DOHH2 (cell line): ENCODE data around the gene PDE4D.

Source experiments
- H3F3A ChIP-seq: fragments of 200-600 bp; sonication (generic), shearing (Covaris generic); 2 replicates; pipeline ENCODE4 v1.6.0; 2016; ENCODE audit warnings: antibody characterized with exemption, mild to moderate bottlenecking; ENCODE audit not compliant: control insufficient read depth, insufficient read depth
- H3K27ac ChIP-seq: fragments of 200-600 bp; sonication (generic); 2 replicates; pipeline ENCODE4 v1.5.1; 2014; ENCODE audit warnings: low read depth, mild to moderate bottlenecking, low read length, moderate library complexity
- H3K27me3 ChIP-seq: fragments of 200-600 bp; sonication (generic); 2 replicates; pipeline ENCODE4 v1.6.1; 2014; ENCODE audit warnings: mild to moderate bottlenecking, low read length, mixed read lengths; ENCODE audit not compliant: control insufficient read depth
- H3K36me3 ChIP-seq: fragments of 200-600 bp; sonication (generic); 2 replicates; pipeline ENCODE4 v1.6.1; 2014; ENCODE audit warnings: mild to moderate bottlenecking, low read length, moderate library complexity, mixed read lengths; ENCODE audit not compliant: control insufficient read depth
- H3K4me1 ChIP-seq: fragments of 200-600 bp; sonication (generic); 2 replicates; pipeline ENCODE4 v1.6.1; 2014; ENCODE audit warnings: mild to moderate bottlenecking, low read length, mixed read lengths; ENCODE audit not compliant: control insufficient read depth
- H3K4me2 ChIP-seq: fragments of 200-600 bp; sonication (generic); 2 replicates; pipeline ENCODE4 v1.6.0; 2014; ENCODE audit warnings: mild to moderate bottlenecking, low read length, moderate library complexity
- H3K4me3 ChIP-seq: fragments of 200-600 bp; sonication (generic); 2 replicates; pipeline ENCODE4 v1.5.1; 2014; ENCODE audit warnings: mild to moderate bottlenecking, low read length, mixed read lengths
- H3K79me2 ChIP-seq: fragments of 200-600 bp; sonication (generic); 2 replicates; pipeline ENCODE4 v1.6.1; 2014; ENCODE audit warnings: mild to moderate bottlenecking, low read length, mixed read lengths; ENCODE audit not compliant: control insufficient read depth
- H3K9me2 ChIP-seq: fragments of 200-600 bp; sonication (generic); replicated peaks from 2 replicates; pipeline ENCODE4 v1.6.1; 2014; ENCODE audit warnings: mild to moderate bottlenecking, low read length, mixed read lengths; ENCODE audit not compliant: control insufficient read depth
- H3K9me3 ChIP-seq: fragments of 200-600 bp; sonication (generic); 2 replicates; pipeline ENCODE4 v1.6.1; 2014; ENCODE audit warnings: antibody characterized with exemption, low read length, mixed read lengths; ENCODE audit not compliant: control insufficient read depth, insufficient read depth
- H4K20me1 ChIP-seq: fragments of 200-600 bp; sonication (generic); 2 replicates; pipeline ENCODE4 v1.6.0; 2014; ENCODE audit warnings: low read depth, mild to moderate bottlenecking, antibody characterized with exemption, low read length, moderate library complexity; ENCODE audit not compliant: control insufficient read depth, insufficient read depth
- EZH2phosphoT487 ChIP-seq: fragments of 200-600 bp; sonication (generic); IDR thresholded peaks from 2 replicates; pipeline ENCODE4 v1.6.1; 2017; ENCODE audit warnings: borderline replicate concordance, mild to moderate bottlenecking, antibody characterized with exemption, low read length, moderate library complexity, mixed read lengths
- TF ChIP-seq, protein P1 (sequence below): fragments of 200-600 bp; sonication (generic); IDR thresholded peaks from one replicate; pipeline ENCODE4 v1.5.1; 2014; ENCODE audit warnings: antibody characterized with exemption, mild to moderate bottlenecking, low read depth, low read length; ENCODE audit not compliant: poor library complexity, severe bottlenecking

The PDE4D gene

GRCh38 chr5:59098743-59099142 is 794.8 kb downstream of the PDE4D start:
- H3K4me2 ChIP-seq, result no peak overlapping the region
- no peaks in the 10 kb centered on the region for H3K27me3 ChIP-seq
- H3F3A ChIP-seq, result no peaks in the 10 kb centered on the region
- H3K79me2 ChIP-seq, result no peaks in the 10 kb centered on the region
- H3K9me2 ChIP-seq, result no peaks in the 10 kb centered on the region
- H3K4me1 ChIP-seq, result no peaks in the 10 kb centered on the region
- TF ChIP-seq, protein P1, sequence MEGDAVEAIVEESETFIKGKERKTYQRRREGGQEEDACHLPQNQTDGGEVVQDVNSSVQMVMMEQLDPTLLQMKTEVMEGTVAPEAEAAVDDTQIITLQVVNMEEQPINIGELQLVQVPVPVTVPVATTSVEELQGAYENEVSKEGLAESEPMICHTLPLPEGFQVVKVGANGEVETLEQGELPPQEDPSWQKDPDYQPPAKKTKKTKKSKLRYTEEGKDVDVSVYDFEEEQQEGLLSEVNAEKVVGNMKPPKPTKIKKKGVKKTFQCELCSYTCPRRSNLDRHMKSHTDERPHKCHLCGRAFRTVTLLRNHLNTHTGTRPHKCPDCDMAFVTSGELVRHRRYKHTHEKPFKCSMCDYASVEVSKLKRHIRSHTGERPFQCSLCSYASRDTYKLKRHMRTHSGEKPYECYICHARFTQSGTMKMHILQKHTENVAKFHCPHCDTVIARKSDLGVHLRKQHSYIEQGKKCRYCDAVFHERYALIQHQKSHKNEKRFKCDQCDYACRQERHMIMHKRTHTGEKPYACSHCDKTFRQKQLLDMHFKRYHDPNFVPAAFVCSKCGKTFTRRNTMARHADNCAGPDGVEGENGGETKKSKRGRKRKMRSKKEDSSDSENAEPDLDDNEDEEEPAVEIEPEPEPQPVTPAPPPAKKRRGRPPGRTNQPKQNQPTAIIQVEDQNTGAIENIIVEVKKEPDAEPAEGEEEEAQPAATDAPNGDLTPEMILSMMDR, result no peak
- no peak for TF ChIP-seq EZH2phosphoT487
- H3K27ac ChIP-seq, result no peak overlapping the region
- H4K20me1 ChIP-seq, result no peaks in the 10 kb centered on the region
- no peak overlapping the region for H3K4me3 ChIP-seq
- H3K36me3 ChIP-seq, result no peaks in the 10 kb centered on the region
- no peaks in the 10 kb centered on the region for H3K9me3 ChIP-seq

DNA sequence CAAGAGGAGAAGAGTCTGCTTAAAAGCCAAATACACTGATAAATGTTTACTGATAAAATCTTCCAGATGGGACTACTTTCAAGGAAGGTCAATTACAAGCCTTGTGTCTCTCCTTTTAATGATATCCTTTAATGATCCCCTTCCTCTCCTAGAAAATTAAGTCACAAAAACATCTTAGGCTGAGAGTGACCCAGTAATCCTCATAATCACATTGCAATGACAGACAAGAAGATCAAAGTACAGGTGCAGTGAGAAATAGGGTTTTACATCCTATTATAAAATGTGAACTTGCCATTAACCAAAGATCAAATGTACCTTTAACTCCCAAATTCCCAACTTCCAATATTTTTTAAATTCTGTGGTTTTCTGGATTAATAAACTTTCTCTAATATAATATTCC is 795.8 kb downstream of the PDE4D start:
- no peak overlapping the region for H3K27ac ChIP-seq
- no peak overlapping the region for H3K4me3 ChIP-seq
- H3K4me2 ChIP-seq, result no peak overlapping the region
- H3K9me3 ChIP-seq, result no peaks in the 10 kb centered on the region
- no peak for TF ChIP-seq EZH2phosphoT487
- TF ChIP-seq, protein P1, result no peak
- H3F3A ChIP-seq, result no peaks in the 10 kb centered on the region
- H4K20me1 ChIP-seq, result no peaks in the 10 kb centered on the region
- no peaks in the 10 kb centered on the region for H3K79me2 ChIP-seq
- no peaks in the 10 kb centered on the region for H3K36me3 ChIP-seq
- H3K27me3 ChIP-seq, result no peaks in the 10 kb centered on the region
- no peaks in the 10 kb centered on the region for H3K4me1 ChIP-seq
- H3K9me2 ChIP-seq, result no peaks in the 10 kb centered on the region

DNA sequence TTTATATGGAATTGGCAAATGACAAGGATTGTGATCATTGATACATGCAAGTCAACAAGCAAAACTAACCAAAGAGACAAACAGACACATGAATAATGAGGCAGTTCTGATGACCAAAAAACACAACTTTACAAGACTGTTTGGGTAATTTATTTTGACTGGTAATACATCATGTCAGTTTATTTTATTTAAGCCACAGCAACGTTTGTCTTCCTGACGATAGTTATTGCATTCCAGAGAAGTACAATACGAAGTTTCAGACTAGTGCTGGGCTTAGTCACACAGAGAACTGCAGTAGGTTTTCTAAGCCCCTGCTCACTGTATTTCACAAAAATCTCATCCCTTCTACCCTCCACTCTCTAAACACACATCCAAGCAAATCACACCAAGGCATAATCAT is 796.4 kb downstream of the PDE4D start:
- Histone ChIP-seq H3K9me3 (no peaks in the 10 kb centered on the region), H3K79me2 (no peaks in the 10 kb centered on the region), H4K20me1 (no peaks in the 10 kb centered on the region), H3K27ac (no peak overlapping the region), H3K4me3 (no peak overlapping the region), H3F3A (no peaks in the 10 kb centered on the region), H3K27me3 (no peaks in the 10 kb centered on the region), H3K4me1 (no peaks in the 10 kb centered on the region), H3K36me3 (no peaks in the 10 kb centered on the region), H3K4me2 (no peak overlapping the region), H3K9me2 (no peaks in the 10 kb centered on the region)
- TF ChIP-seq, protein P1, result no peak

GRCh38 chr5:59095480-59095879 is 798.0 kb downstream of the PDE4D start:
- no peaks in the 10 kb centered on the region for H3K27me3 ChIP-seq
- H3K27ac ChIP-seq, result no peak overlapping the region
- H3K4me1 ChIP-seq, result no peaks in the 10 kb centered on the region
- H3K4me3 ChIP-seq, result no peak overlapping the region
- H4K20me1 ChIP-seq, result no peaks in the 10 kb centered on the region
- H3K9me2 ChIP-seq, result no peaks in the 10 kb centered on the region
- no peaks in the 10 kb centered on the region for H3F3A ChIP-seq
- H3K4me2 ChIP-seq, result no peak overlapping the region
- TF ChIP-seq, protein P1, result no peak
- no peak for TF ChIP-seq EZH2phosphoT487
- no peaks in the 10 kb centered on the region for H3K36me3 ChIP-seq
- no peaks in the 10 kb centered on the region for H3K9me3 ChIP-seq
- no peaks in the 10 kb centered on the region for H3K79me2 ChIP-seq
